Panc1 (cell line): ENCODE measurements around the gene SORCS1.

Experiments
- POLR2AphosphoS5 ChIP-seq: IDR thresholded peaks from 2 replicates; pipeline ENCODE4 v1.6.1; 2012; ENCODE audit warnings: mild to moderate bottlenecking, low read depth, low read length, moderate library complexity
- SIN3A ChIP-seq: IDR thresholded peaks from 2 replicates; pipeline ENCODE4 v1.6.1; 2012; ENCODE audit warnings: low read depth, mild to moderate bottlenecking, low read length, moderate library complexity, borderline replicate concordance; ENCODE audit not compliant: insufficient read depth
- TCF7L2 ChIP-seq: IDR thresholded peaks from 2 replicates; pipeline ENCODE4 v1.6.1; 2011; ENCODE audit warnings: mild to moderate bottlenecking, low read depth, low read length, inconsistent platforms
- TF ChIP-seq, protein P1 (sequence below): fragments of 450-650 bp; IDR thresholded peaks from 2 replicates; pipeline ENCODE4 v1.5.1; 2017; ENCODE audit warnings: mild to moderate bottlenecking
- TF ChIP-seq, protein P2 (sequence below), 2 experiments: IDR thresholded peaks; 2 replicates each; pipeline ENCODE4 v1.6.1; 2011 to 2012; ENCODE audit warnings: low read depth in 2 of 2, control low read depth in 1 of 2, low read length in 1 of 2, mild to moderate bottlenecking in 1 of 2, moderate library complexity in 1 of 2; ENCODE audit not compliant: insufficient read depth in 1 of 2

DNA sequence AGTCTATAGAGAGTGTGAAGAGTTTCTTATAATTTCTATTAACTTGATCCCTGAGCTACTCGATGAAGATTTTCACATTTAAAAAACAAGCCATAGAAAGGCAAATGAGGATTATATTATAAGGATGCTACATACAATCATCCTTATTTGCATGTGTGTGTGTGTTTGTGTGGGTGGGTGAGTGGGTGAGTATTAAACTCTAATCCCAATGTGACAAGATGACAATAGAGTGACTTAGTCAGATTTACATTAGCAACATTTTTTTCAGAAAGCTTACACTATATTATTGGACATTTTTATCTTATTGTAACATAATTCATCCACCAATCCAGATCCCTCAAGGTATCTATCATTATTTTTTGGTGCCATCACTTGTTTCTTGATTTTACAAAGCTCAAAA, 331.7 kb downstream of the SORCS1 start:
- TF ChIP-seq, protein P1, sequence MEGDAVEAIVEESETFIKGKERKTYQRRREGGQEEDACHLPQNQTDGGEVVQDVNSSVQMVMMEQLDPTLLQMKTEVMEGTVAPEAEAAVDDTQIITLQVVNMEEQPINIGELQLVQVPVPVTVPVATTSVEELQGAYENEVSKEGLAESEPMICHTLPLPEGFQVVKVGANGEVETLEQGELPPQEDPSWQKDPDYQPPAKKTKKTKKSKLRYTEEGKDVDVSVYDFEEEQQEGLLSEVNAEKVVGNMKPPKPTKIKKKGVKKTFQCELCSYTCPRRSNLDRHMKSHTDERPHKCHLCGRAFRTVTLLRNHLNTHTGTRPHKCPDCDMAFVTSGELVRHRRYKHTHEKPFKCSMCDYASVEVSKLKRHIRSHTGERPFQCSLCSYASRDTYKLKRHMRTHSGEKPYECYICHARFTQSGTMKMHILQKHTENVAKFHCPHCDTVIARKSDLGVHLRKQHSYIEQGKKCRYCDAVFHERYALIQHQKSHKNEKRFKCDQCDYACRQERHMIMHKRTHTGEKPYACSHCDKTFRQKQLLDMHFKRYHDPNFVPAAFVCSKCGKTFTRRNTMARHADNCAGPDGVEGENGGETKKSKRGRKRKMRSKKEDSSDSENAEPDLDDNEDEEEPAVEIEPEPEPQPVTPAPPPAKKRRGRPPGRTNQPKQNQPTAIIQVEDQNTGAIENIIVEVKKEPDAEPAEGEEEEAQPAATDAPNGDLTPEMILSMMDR: no peak
- no peak for TF ChIP-seq SIN3A
- TF ChIP-seq, protein P2, sequence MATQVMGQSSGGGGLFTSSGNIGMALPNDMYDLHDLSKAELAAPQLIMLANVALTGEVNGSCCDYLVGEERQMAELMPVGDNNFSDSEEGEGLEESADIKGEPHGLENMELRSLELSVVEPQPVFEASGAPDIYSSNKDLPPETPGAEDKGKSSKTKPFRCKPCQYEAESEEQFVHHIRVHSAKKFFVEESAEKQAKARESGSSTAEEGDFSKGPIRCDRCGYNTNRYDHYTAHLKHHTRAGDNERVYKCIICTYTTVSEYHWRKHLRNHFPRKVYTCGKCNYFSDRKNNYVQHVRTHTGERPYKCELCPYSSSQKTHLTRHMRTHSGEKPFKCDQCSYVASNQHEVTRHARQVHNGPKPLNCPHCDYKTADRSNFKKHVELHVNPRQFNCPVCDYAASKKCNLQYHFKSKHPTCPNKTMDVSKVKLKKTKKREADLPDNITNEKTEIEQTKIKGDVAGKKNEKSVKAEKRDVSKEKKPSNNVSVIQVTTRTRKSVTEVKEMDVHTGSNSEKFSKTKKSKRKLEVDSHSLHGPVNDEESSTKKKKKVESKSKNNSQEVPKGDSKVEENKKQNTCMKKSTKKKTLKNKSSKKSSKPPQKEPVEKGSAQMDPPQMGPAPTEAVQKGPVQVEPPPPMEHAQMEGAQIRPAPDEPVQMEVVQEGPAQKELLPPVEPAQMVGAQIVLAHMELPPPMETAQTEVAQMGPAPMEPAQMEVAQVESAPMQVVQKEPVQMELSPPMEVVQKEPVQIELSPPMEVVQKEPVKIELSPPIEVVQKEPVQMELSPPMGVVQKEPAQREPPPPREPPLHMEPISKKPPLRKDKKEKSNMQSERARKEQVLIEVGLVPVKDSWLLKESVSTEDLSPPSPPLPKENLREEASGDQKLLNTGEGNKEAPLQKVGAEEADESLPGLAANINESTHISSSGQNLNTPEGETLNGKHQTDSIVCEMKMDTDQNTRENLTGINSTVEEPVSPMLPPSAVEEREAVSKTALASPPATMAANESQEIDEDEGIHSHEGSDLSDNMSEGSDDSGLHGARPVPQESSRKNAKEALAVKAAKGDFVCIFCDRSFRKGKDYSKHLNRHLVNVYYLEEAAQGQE (IDR thresholded peaks at IDR 0.05; ENCODE audit: insufficient read depth in 1 of 2, low read depth in 2 of 2, low read length in 1 of 2): no peak
- no peak for TF ChIP-seq POLR2AphosphoS5
- no peak for TF ChIP-seq TCF7L2
